Prostate gland (tissue), 2 donors: Measurements from ENCODE around the gene WWOX.

Experiments
- CTCF ChIP-seq, 4 experiments: fragments of 200-600 bp in 2 of 4; fragments of 450-650 bp in 2 of 4; sonication (generic) in 2 of 4; IDR thresholded peaks; 1 replicate in 3 of 4; 2 replicates in 1 of 4; pipeline ENCODE4 v1.5.1; 2016 to 2019; ENCODE audit warnings: antibody characterized with exemption in 4 of 4, mild to moderate bottlenecking in 2 of 4, moderate library complexity in 2 of 4
- POLR2A ChIP-seq: fragments of 450-650 bp; IDR thresholded peaks from one replicate; pipeline ENCODE4 v1.6.1; 2016; ENCODE audit warnings: antibody characterized with exemption, mild to moderate bottlenecking
- POLR2AphosphoS5 ChIP-seq: sonication (generic); formaldehyde crosslinking; IDR thresholded peaks from one replicate; pipeline ENCODE4 v1.6.1; 2017; ENCODE audit warnings: antibody characterized with exemption

- TF ChIP-seq POLR2A, result no peak
- no peak for TF ChIP-seq CTCF (IDR thresholded peaks at IDR 0.05)
- TF ChIP-seq POLR2AphosphoS5, result no peak
Observed at GRCh38 chr16:79212114-79212791, 1112.8 kb downstream of the WWOX start.
